GM23338 (cell line): Measurements from ENCODE around the gene HES4. TPM values are rescaled to one million over a fixed set of nuclear protein-coding genes. Genes with fewer than 3 reads are reported as not detected.

Experiments used
- ATAC-seq: fragments of 200-7000 bp; cut with Tn5 transposase; 3 replicates; pipeline ENCODE4 v1.9.1; 2020
- DNase-seq: peaks from one replicate; pipeline ENCODE4 v3.0.0-alpha.2; 2015; ENCODE audit warnings: low spot score
- H2AFZ ChIP-seq: fragments of 200-600 bp; sonication (generic); 2 replicates; pipeline ENCODE4 v1.8.0; 2016; ENCODE audit warnings: antibody characterized with exemption, mild to moderate bottlenecking, moderate library complexity
- H3F3A ChIP-seq: fragments of 200-600 bp; sonication (generic); replicated peaks from 2 replicates; pipeline ENCODE4 v1.8.0; 2017; ENCODE audit warnings: antibody characterized with exemption, mixed run types, low read depth
- H3K27ac ChIP-seq: fragments of 200-600 bp; sonication (generic); 2 replicates; pipeline ENCODE4 v1.6.1; 2016; ENCODE audit warnings: low read depth
- H3K27me3 ChIP-seq: fragments of 200-600 bp; sonication (generic); 2 replicates; pipeline ENCODE4 v1.8.0; 2016; ENCODE audit warnings: mild to moderate bottlenecking, mixed run types, moderate library complexity; ENCODE audit not compliant: insufficient read depth
- H3K36me3 ChIP-seq: fragments of 200-600 bp; sonication (generic); 2 replicates; pipeline ENCODE4 v1.8.0; 2016; ENCODE audit warnings: mild to moderate bottlenecking; ENCODE audit not compliant: insufficient read depth
- H3K4me1 ChIP-seq: fragments of 200-600 bp; sonication (generic); 2 replicates; pipeline ENCODE4 v1.8.0; 2016; ENCODE audit warnings: mild to moderate bottlenecking, moderate library complexity; ENCODE audit not compliant: insufficient read depth
- H3K4me2 ChIP-seq: fragments of 200-600 bp; sonication (generic); 2 replicates; pipeline ENCODE4 v1.7.1; 2017; ENCODE audit warnings: mixed run types
- H3K4me3 ChIP-seq: fragments of 200-600 bp; sonication (generic); 2 replicates; pipeline ENCODE4 v1.6.1; 2016; ENCODE audit warnings: mixed run types
- H3K79me2 ChIP-seq: fragments of 200-600 bp; sonication (generic); replicated peaks from 2 replicates; pipeline ENCODE4 v1.8.0; 2017; ENCODE audit warnings: mild to moderate bottlenecking; ENCODE audit not compliant: insufficient read depth
- H3K9me2 ChIP-seq: fragments of 200-600 bp; sonication (generic); 2 replicates; pipeline ENCODE4 v1.8.0; 2017; ENCODE audit not compliant: insufficient read depth
- H4K20me1 ChIP-seq: fragments of 200-600 bp; sonication (generic); replicated peaks from 2 replicates; pipeline ENCODE4 v1.8.0; 2017; ENCODE audit warnings: mild to moderate bottlenecking; ENCODE audit not compliant: insufficient read depth
- H3K27ac Mint-ChIP-seq: 2 replicates; pipeline ENCODE4 v1.8.0; 2020; ENCODE audit warnings: inconsistent platforms, mild to moderate bottlenecking, moderate library complexity, mixed read lengths
- H3K27me3 Mint-ChIP-seq: 3 replicates; pipeline ENCODE4 v1.8.0; 2022; ENCODE audit warnings: low read depth, mild to moderate bottlenecking, moderate library complexity, mixed read lengths, inconsistent platforms; ENCODE audit not compliant: insufficient read depth, poor library complexity
- H3K36me3 Mint-ChIP-seq: 3 replicates; pipeline ENCODE4 v1.8.0; 2021; ENCODE audit warnings: low read depth, mild to moderate bottlenecking, inconsistent platforms, moderate library complexity, mixed read lengths
- H3K4me1 Mint-ChIP-seq: 3 replicates; pipeline ENCODE4 v1.8.0; 2020; ENCODE audit warnings: mild to moderate bottlenecking, inconsistent platforms, mixed read lengths
- H3K4me3 Mint-ChIP-seq: 3 replicates; pipeline ENCODE4 v1.8.0; 2021; ENCODE audit warnings: moderate library complexity, mild to moderate bottlenecking, inconsistent platforms, mixed read lengths
- H3K9me3 Mint-ChIP-seq: 3 replicates; pipeline ENCODE4 v1.8.0; 2020; ENCODE audit warnings: moderate library complexity, mild to moderate bottlenecking, inconsistent platforms, mixed read lengths
- ETS1 ChIP-seq: IDR thresholded peaks from 2 replicates; pipeline ENCODE4 v1.6.1; 2016; ENCODE audit warnings: antibody characterized with exemption
- EZH2 ChIP-seq: fragments of 200-600 bp; sonication (generic); IDR thresholded peaks from one replicate; pipeline ENCODE4 v1.8.0; 2017; ENCODE audit warnings: antibody characterized with exemption, mild to moderate bottlenecking, low read depth; ENCODE audit not compliant: unreplicated experiment
- EZH2phosphoT487 ChIP-seq: fragments of 200-600 bp; sonication (generic); IDR thresholded peaks from one replicate; pipeline ENCODE4 v1.8.1; 2018; ENCODE audit warnings: antibody characterized with exemption; ENCODE audit not compliant: unreplicated experiment
- JUNB ChIP-seq: IDR thresholded peaks from one replicate; pipeline ENCODE4 v1.6.1; 2016; ENCODE audit warnings: antibody characterized with exemption; ENCODE audit not compliant: unreplicated experiment
- NANOG ChIP-seq: IDR thresholded peaks from 2 replicates; pipeline ENCODE4 v1.6.1; 2016; ENCODE audit warnings: antibody characterized with exemption, borderline replicate concordance
- POLR2AphosphoS5 ChIP-seq: IDR thresholded peaks from 2 replicates; pipeline ENCODE4 v1.6.1; 2016; ENCODE audit warnings: antibody characterized with exemption, low read depth
- REST ChIP-seq: IDR thresholded peaks from one replicate; pipeline ENCODE4 v1.6.1; 2018; ENCODE audit warnings: antibody characterized with exemption; ENCODE audit not compliant: unreplicated experiment
- STAT1 ChIP-seq: IDR thresholded peaks from one replicate; pipeline ENCODE4 v1.6.1; 2016; ENCODE audit warnings: antibody characterized with exemption; ENCODE audit not compliant: unreplicated experiment
- ZNF114 ChIP-seq: fragments of 250-450 bp; sonication (Bioruptor Pico); IDR thresholded peaks from 2 replicates; pipeline ENCODE4 v1.5.0; 2020; ENCODE audit warnings: mild to moderate bottlenecking, moderate library complexity
- ZNF331 ChIP-seq: fragments of 250-450 bp; sonication (Bioruptor Pico); IDR thresholded peaks from 2 replicates; pipeline ENCODE4 v1.5.0; 2020; ENCODE audit warnings: low read depth, mild to moderate bottlenecking, moderate library complexity
- ZNF462 ChIP-seq: fragments of 250-450 bp; sonication (Bioruptor Pico); IDR thresholded peaks from 2 replicates; pipeline ENCODE4 v1.5.0; 2020; ENCODE audit warnings: mild to moderate bottlenecking, moderate library complexity
- polyA plus RNA-seq: library from polyadenylated mRNA; unstranded; fragments of >200 nt; fragmentation: Nextera tagmentation; extraction: Ambion mirVana; gene quantifications from 2 replicates; pipeline ENCODE4 v1.2.1, GENCODE V29; 2016
- total RNA-seq: library from RNA; depleted of rRNA; stranded (reverse); fragments of >200 nt; shearing (Covaris generic); gene quantifications from 2 replicates; pipeline ENCODE4 v1.2.3, GENCODE V29; 2014

Gene HES4
- total and polyA plus RNA-seq, 2 experiments from 2014 or later, result 2.3 to 6.7 TPM

- TF ChIP-seq REST, result no peak
- TF ChIP-seq NANOG, result no peak
Observed at GRCh38 chr1:1046767-1047166, 46.9 kb upstream of the HES4 start (continued).

- Histone ChIP-seq H3K36me3 (no peaks in the 10 kb centered on the region), H4K20me1 (peaks cover 4% of the 10 kb centered on the region; the same call in 1 of the 2 replicates), H3K4me3 (no peak overlapping the region), H3K9me2 (no peaks in the 10 kb centered on the region), H3K79me2 (no peaks in the 10 kb centered on the region), H3K27ac (no peak overlapping the region), H3K4me2 (no peak overlapping the region), H3F3A (no peaks in the 10 kb centered on the region), H2AFZ (no peak overlapping the region), H3K27me3 (no peaks in the 10 kb centered on the region), H3K4me1 (no peaks in the 10 kb centered on the region; the same call in 1 of the 2 replicates)
- no peak overlapping the region for H3K4me3 Mint-ChIP-seq
- ATAC-seq, result no peak
- no peak for DNase-seq
- peaks cover 18% of the 10 kb centered on the region for H3K36me3 Mint-ChIP-seq
- no peaks in the 10 kb centered on the region; the same call in 2 of the 3 replicates for H3K9me3 Mint-ChIP-seq
- H3K4me1 Mint-ChIP-seq, result no peaks in the 10 kb centered on the region
- H3K27me3 Mint-ChIP-seq, result peaks cover 9% of the 10 kb centered on the region
- no peak overlapping the region for H3K27ac Mint-ChIP-seq
- TF ChIP-seq ZNF331 (CRISPR knock-in tag) (no peak), JUNB (no peak), EZH2phosphoT487 (no peak), EZH2 (no peak), ETS1 (no peak), ZNF114 (CRISPR knock-in tag) (no peak), REST (no peak), NANOG (no peak), POLR2AphosphoS5 (no peak), STAT1 (no peak), ZNF462 (CRISPR knock-in tag) (no peak)
Observed at GRCh38 chr1:1046243-1046642, 46.3 kb upstream of the HES4 start.
